A549 treated with GW870086 at 1 μM for 4 hours (cell line): Measurements from ENCODE around the gene RTN4RL2. TPM values are rescaled to one million over a fixed set of nuclear protein-coding genes. Genes with fewer than 3 reads are reported as not detected.

Source experiments
- total RNA-seq: library from RNA; stranded (reverse); fragments of 200-300 nt; extraction: Qiagen RNA extraction; gene quantifications from 5 replicates; pipeline ENCODE4 v1.2.3, GENCODE V29; 2022; ENCODE audit warnings: low read depth

Gene RTN4RL2
- 50.4 to 95.0 TPM (median 89.7 TPM) in 5 replicates for total RNA-seq

GRCh38 chr11:57460022-57460757, at the start of gene RTN4RL2:
Gene RTN4RL2, plus strand, starts transcription at chr11:57460528. Its CDS starts 338 bp downstream, at chr11:57460866.

GRCh38 chr11:57426929-57427726, 33.2 kb upstream of the RTN4RL2 start, which contains the start of gene SLC43A3:
Gene SLC43A3, minus strand, starts transcription at chr11:57427121. Its CDS starts 949 bp downstream, at chr11:57426172.

GRCh38 chr11:57515332-57516060, 55.2 kb downstream of the RTN4RL2 start, which contains the start of gene SLC43A1:
Gene SLC43A1, minus strand, starts transcription at chr11:57515702. Its CDS starts 1,591 bp downstream, at chr11:57514111.

Other genes with a start within 250 kb of the RTN4RL2 start
- gene APLNR, start 223.3 kb upstream of the RTN4RL2 start, total RNA-seq = 0.05 TPM in 1 of 5 replicates, not detected in the others
- 71.5 to 93.7 TPM (median 88.7 TPM) in 5 replicates for gene TNKS1BP1, start 135.6 kb upstream of the RTN4RL2 start, total RNA-seq
- 204 to 235 TPM (median 224 TPM) in 5 replicates for gene SSRP1, start 124.6 kb upstream of the RTN4RL2 start, total RNA-seq
- gene P2RX3, start 122.2 kb upstream of the RTN4RL2 start, total RNA-seq = 0.08 to 0.17 TPM (median 0.11 TPM) in 4 of 5 replicates, not detected in the other
- gene PRG3, start 79.4 kb upstream of the RTN4RL2 start, total RNA-seq = not detected in 5 replicates
- not detected in 5 replicates for gene PRG2, start 69.9 kb upstream of the RTN4RL2 start, total RNA-seq
- 0.26 to 1.3 TPM (median 0.53 TPM) in 5 replicates for gene SLC43A3, start 33.4 kb upstream of the RTN4RL2 start, total RNA-seq
- gene SLC43A1, start 55.2 kb downstream of the RTN4RL2 start, total RNA-seq = 1.9 to 2.8 TPM (median 2.6 TPM) in 5 replicates
- gene TIMM10, start 70.2 kb downstream of the RTN4RL2 start, total RNA-seq = 141 to 185 TPM (median 160 TPM) in 5 replicates
- not detected in 5 replicates for gene SMTNL1, start 77.1 kb downstream of the RTN4RL2 start, total RNA-seq
- 35.0 to 43.1 TPM (median 41.4 TPM) in 5 replicates for gene UBE2L6, start 107.1 kb downstream of the RTN4RL2 start, total RNA-seq
- gene SERPING1, start 137.2 kb downstream of the RTN4RL2 start, total RNA-seq = 0.34 to 1.2 TPM (median 0.87 TPM) in 5 replicates
- gene YPEL4, start 189.4 kb downstream of the RTN4RL2 start, total RNA-seq = 0.11 to 0.59 TPM (median 0.32 TPM) in 4 of 5 replicates, not detected in the other
- 25.7 to 31.9 TPM (median 29.2 TPM) in 5 replicates for gene CLP1, start 197.2 kb downstream of the RTN4RL2 start, total RNA-seq
- 68.1 to 74.7 TPM (median 71.7 TPM) in 5 replicates for gene ZDHHC5, start 207.6 kb downstream of the RTN4RL2 start, total RNA-seq